Ecto neural progenitor cell (in vitro differentiated cells): Measurements from ENCODE around the gene SPATA16.
"Not testable (repeated sequence)": the region's sequence is repeated elsewhere in the genome, so short reads cannot be mapped to it uniquely, and the experiment has no call there.

Source experiments
- DNase-seq: peaks from one replicate; pipeline ENCODE4 v3.0.0-alpha.2; 2018; ENCODE audit warnings: low spot score

The SPATA16 gene

GRCh38 chr3:173140986-173141385 is at the start of gene SPATA16:
Gene SPATA16 (minus strand): TSS chr3:173141235. CDS start chr3:173117731, 23,504 bp downstream.
- DNase-seq: no peak

- not testable (repeated sequence) for DNase-seq
Measured at GRCh38 chr3:173183022-173183421, 42.0 kb upstream of the SPATA16 start.

DNA sequence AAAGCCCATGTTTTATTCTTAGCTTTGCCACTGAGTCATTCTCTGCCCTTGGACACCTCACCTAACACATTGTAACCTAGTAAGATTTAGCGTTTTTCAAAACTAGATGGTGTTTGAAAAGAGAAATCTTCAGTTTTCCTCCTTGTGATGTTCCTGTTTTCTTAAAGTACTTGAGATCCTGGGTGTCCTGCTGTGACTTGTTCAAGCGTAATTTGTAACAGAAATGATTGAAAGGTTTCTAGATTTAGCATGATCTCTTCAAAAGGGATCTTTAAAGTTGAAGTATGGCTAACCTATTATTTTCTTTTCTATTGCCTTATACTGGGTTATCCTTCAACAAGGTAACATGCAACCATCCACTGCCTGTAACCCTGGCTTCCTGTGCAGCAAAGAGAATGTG is 32.6 kb upstream of the SPATA16 start:
- no peak for DNase-seq

GRCh38 chr3:173159139-173159538 is 18.1 kb upstream of the SPATA16 start:
- not testable (repeated sequence) for DNase-seq

- not testable (repeated sequence) for DNase-seq
Measured at GRCh38 chr3:173156533-173156932, 15.5 kb upstream of the SPATA16 start.

GRCh38 chr3:173153631-173154030 is 12.6 kb upstream of the SPATA16 start:
- DNase-seq: no peak

GRCh38 chr3:173139420-173139819 is 1.6 kb downstream of the SPATA16 start:
- DNase-seq: no peak

DNA sequence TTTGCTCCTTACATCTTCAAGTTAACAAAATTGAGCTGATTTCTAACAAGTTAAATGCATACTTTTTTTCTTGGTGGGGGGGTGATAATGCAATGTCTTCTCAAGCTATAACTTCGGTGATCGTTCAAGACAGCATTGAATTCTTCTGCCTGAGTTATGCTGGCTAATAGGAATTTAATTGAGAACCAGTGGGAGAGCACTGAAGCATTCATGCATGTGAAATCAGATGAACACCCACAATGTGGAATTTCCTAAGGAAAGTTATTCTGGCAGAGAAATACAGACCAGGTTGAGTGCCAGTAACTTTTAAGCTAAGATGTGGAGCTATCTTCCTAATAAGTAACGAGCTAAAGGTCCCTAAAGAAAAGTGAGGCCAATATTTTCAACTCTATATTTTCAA is 3.0 kb downstream of the SPATA16 start:
- DNase-seq: no peak

- no peak for DNase-seq
Measured at GRCh38 chr3:173135059-173135458, 6.0 kb downstream of the SPATA16 start.

- no peak for DNase-seq
Measured at GRCh38 chr3:173128633-173129032, 12.4 kb downstream of the SPATA16 start.

- DNase-seq: no peak
Measured at GRCh38 chr3:173111321-173111720, 29.7 kb downstream of the SPATA16 start.

DNA sequence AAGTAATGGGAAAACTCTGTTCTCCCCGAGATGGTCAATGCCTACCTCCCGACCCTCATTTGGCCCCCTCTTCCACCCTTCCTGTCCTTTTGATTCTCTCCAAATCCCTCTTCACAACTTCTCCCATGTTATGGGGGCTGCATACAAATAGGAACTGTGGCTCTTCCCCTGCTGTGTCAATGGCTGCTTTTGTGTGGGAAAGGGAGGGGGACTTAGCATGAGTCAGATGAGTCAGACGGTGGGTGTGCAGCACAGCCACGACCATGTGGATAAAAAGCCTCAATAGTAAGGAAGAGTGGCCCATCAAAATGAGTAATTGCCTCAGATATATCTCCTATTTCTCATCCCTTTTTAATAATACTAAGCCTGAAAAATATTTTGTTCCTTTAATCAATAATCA is 31.9 kb downstream of the SPATA16 start:
- DNase-seq: no peak

GRCh38 chr3:173103469-173103868 is 37.6 kb downstream of the SPATA16 start:
- DNase-seq: no peak

GRCh38 chr3:173098959-173099358 is 42.1 kb downstream of the SPATA16 start:
- DNase-seq: no peak

DNA sequence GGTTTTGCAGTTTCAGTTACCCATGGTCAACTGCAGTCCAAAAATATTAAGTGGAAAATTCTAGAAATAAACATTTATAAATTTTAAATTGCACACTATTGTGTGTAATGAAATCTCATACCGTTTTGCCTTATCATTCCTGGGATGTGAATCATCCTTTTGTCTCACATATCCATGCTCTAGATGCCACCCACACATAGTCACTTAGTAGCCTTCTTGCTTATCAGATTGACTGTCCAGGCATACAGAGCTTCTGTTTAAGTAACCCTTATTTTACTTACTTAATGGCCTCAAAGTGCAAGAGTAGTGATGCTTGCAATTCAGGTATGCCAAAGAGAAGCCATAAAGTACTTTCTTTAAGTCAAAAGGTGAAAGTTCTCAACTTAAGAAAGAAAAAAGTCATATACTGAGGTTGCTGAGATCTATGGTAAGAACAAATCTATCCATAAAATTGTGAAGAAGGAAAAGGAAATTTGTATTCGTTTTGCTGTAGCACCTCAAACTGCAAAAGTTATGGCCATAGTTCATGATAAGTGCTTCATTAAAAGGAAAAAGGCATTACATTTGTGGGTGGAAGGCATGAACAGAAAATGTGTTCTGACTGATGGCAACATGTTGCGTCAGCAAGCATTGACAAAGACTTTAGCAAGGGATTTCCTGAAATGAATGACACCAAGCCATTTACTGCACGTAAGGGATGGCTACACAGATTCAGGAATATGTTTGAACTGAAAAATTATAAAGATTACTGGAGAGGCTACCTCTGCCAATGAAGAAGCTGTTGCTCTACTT is 43.8 kb downstream of the SPATA16 start:
- no peak for DNase-seq

DNA sequence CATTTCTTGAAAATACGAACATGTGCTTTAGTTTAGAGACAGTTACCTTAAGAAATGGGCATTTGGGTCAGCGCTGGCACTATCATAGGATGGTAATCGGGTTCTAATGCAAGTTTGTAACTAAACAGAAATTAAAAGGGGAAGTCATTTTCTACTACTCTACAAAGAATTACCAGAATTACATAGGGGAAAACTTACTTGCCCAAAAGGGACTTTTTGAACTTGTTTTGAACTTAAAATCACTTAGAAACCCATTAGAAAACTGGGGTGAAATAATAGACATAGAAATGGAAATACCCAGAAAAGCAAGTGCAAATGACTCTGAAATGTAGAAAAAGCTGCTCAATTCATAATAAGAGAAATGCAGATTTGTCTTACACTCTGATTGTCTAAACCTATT is 44.9 kb downstream of the SPATA16 start:
- DNase-seq: no peak

GRCh38 chr3:173092038-173092437 is 49.0 kb downstream of the SPATA16 start:
- no peak for DNase-seq

DNA sequence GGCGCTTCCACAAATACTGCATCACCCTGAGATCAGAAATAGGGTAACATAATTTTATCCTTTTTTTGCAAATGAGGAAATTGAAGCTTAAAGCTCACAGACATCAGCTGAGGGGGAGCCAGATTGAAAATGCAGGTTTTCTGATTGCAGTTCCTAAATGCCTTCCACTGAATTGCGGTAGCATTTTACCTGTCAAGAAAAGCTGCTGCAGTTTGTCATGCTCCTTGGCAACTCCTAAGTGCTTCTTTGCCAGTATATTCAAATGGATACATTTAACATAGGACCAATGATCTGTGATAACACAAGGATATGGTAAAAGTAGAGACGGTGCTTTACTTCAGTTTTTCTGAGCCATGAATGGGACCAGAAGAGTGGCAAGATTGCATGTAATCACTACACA is 50.5 kb downstream of the SPATA16 start:
- no peak for DNase-seq

DNA sequence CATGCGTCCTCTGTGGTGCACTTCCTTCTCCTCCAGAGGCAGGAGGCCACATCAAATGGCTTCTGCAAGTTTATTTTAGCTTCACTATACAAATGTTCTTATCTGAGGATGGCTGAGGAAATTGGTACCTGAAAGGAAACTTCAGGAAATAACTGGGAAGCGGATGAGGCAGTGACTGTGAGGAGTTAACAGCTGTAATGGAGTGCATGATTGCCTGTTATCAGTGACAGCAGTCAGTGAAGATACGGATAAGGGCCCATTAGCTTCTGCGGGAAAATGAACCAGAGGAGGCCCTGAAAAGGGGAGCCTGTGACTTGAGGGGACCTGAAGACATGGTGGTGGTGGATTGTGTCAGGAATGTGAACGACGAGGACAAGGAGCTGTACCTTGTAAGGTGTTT is 51.8 kb downstream of the SPATA16 start:
- no peak for DNase-seq

GRCh38 chr3:173078525-173078924 is 62.5 kb downstream of the SPATA16 start:
- DNase-seq: no peak

GRCh38 chr3:173066044-173067004 is 74.7 kb downstream of the SPATA16 start:
- DNase-seq: no peak

- no peak for DNase-seq
Measured at GRCh38 chr3:173065543-173065981, 75.5 kb downstream of the SPATA16 start.

DNA sequence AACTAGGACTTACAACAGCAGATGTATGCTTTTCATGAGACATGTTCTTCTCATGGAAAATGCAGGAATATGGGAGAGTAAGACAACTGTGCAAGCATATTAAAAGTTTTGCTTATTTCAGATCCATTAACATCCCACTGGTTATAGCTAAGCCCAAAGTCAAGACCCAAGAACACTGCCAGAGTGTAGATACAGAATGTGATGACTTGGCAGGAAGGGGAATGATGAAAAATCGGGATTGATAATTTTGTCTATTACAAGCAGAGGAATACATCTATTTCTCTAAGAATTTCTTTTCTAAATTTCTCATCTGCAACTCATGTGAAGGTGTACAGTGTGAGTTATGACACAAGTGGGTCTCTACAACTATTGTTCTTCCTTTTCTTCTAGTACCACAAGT is 76.4 kb downstream of the SPATA16 start:
- DNase-seq: no peak
